GM19397 (cell line): Measurements from ENCODE around the gene CLIP4.
"Not testable (repeated sequence)": the region's sequence is repeated elsewhere in the genome, so short reads cannot be mapped to it uniquely, and the experiment has no call there.

Experiments
- ATAC-seq: cut with Tn5 transposase; IDR thresholded peaks from one replicate; pipeline ENCODE4 v1.9.1; 2021; ENCODE audit warnings: mild to moderate bottlenecking, moderate library complexity; ENCODE audit not compliant: unreplicated experiment

Gene CLIP4

GRCh38 chr2:29097569-29097968 is 17.6 kb upstream of the CLIP4 start:
- ATAC-seq, result no peak

GRCh38 chr2:29100564-29100963 is 14.7 kb upstream of the CLIP4 start:
- ATAC-seq, result no peak

GRCh38 chr2:29104688-29105087 is 10.5 kb upstream of the CLIP4 start:
- ATAC-seq, result no peak

GRCh38 chr2:29105375-29105774 is 9.8 kb upstream of the CLIP4 start:
- no peak for ATAC-seq

- no peak for ATAC-seq
Observed at GRCh38 chr2:29106256-29106655, 9.0 kb upstream of the CLIP4 start.

GRCh38 chr2:29106980-29107388 is 8.2 kb upstream of the CLIP4 start:
- no peak for ATAC-seq

GRCh38 chr2:29107547-29107946 is 7.7 kb upstream of the CLIP4 start:
- not testable (repeated sequence) for ATAC-seq

- no peak for ATAC-seq
Observed at GRCh38 chr2:29108225-29108624, 7.0 kb upstream of the CLIP4 start.

GRCh38 chr2:29109246-29109645 is 6.0 kb upstream of the CLIP4 start:
- no peak for ATAC-seq

GRCh38 chr2:29110916-29111535 is 4.2 kb upstream of the CLIP4 start:
- ATAC-seq, result no peak

- no peak for ATAC-seq
Observed at GRCh38 chr2:29112379-29112778, 2.8 kb upstream of the CLIP4 start.

- no peak for ATAC-seq
Observed at GRCh38 chr2:29113027-29113686, 2.1 kb upstream of the CLIP4 start.

- no peak for ATAC-seq
Observed at GRCh38 chr2:29113891-29114321, 1.3 kb upstream of the CLIP4 start.

- no peak for ATAC-seq
Observed at GRCh38 chr2:29114586-29114945, 649 bp upstream of the CLIP4 start.

- peak; percentile 31 for ATAC-seq
Observed at GRCh38 chr2:29115797-29116781, 874 bp downstream of the CLIP4 start.

GRCh38 chr2:29117636-29118303 is 2.6 kb downstream of the CLIP4 start:
- no peak for ATAC-seq

GRCh38 chr2:29119211-29119610 is 4.0 kb downstream of the CLIP4 start:
- ATAC-seq, result no peak

- no peak for ATAC-seq
Observed at GRCh38 chr2:29120846-29121245, 5.6 kb downstream of the CLIP4 start.

GRCh38 chr2:29123617-29124349 is 8.6 kb downstream of the CLIP4 start:
- ATAC-seq, result no peak

GRCh38 chr2:29124504-29124903 is 9.3 kb downstream of the CLIP4 start:
- ATAC-seq, result no peak
